ENCODE results near the gene PCYT2.

- TF ChIP-seq, protein P1, sequence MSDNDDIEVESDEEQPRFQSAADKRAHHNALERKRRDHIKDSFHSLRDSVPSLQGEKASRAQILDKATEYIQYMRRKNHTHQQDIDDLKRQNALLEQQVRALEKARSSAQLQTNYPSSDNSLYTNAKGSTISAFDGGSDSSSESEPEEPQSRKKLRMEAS (CRISPR knock-in tag; IDR thresholded peaks at IDR 0.05), result no peak
- no peak for TF ChIP-seq CTCF (IDR thresholded peaks at IDR 0.05)
- TF ChIP-seq ZNF219 (CRISPR knock-in tag; IDR thresholded peaks at IDR 0.05; ENCODE audit: borderline replicate concordance), result no peak
- no peak for TF ChIP-seq ZNF423 (CRISPR knock-in tag; IDR thresholded peaks at IDR 0.05)
- no peak for TF ChIP-seq ATF3 (CRISPR knock-in tag; conservative IDR thresholded peaks at IDR 0.05)
- TF ChIP-seq CBFB (CRISPR knock-in tag; IDR thresholded peaks at IDR 0.05; ENCODE audit: low read depth), result no peak
- TF ChIP-seq, protein P2, sequence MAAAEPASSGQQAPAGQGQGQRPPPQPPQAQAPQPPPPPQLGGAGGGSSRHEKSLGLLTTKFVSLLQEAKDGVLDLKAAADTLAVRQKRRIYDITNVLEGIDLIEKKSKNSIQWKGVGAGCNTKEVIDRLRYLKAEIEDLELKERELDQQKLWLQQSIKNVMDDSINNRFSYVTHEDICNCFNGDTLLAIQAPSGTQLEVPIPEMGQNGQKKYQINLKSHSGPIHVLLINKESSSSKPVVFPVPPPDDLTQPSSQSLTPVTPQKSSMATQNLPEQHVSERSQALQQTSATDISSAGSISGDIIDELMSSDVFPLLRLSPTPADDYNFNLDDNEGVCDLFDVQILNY (CRISPR knock-in tag; IDR thresholded peaks at IDR 0.05), result no peak
- no peak for TF ChIP-seq ZNF512 (CRISPR knock-in tag; IDR thresholded peaks at IDR 0.05; ENCODE audit: borderline replicate concordance)
Observed at GRCh38 chr17:81915331-81915730, 4.1 kb upstream of the PCYT2 start.
